Measurements from ENCODE around the gene AGMO. TPM values are rescaled to one million over a fixed set of nuclear protein-coding genes. Genes with fewer than 3 reads are reported as not detected.

The AGMO gene
- total and polyA plus RNA-seq, 2 of the 8 experiments (the other 6 are each of a cell fraction or from before 2014, with no cell fraction given), result 0.22 to 0.45 TPM

DNA sequence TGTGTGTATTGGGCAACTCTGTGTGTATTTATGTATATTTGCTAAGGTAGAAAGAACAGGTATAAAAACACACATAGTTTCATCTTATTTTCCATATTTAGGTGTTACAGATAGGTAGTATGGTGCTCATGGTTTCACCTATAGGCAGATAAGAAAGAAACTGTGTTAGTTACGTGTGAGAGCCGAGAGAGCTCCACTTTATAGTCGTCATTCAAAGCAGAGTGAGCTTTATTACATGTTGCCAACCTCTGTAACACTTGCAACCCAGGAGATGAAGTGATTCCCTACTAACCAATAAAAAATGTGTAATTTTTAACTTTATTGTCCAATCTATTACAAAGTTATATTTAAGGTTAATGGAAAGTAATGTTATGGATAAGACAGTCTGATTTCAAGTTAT, 121.3 kb downstream of the AGMO start (continued):
- TF ChIP-seq KDM5A (IDR thresholded peaks at IDR 0.05; ENCODE audit: low read length), result no peak
- TF ChIP-seq ZNF274 (IDR thresholded peaks at IDR 0.05; ENCODE audit: borderline replicate concordance, extremely low read depth, low read length), result no peak
- TF ChIP-seq, protein P1, sequence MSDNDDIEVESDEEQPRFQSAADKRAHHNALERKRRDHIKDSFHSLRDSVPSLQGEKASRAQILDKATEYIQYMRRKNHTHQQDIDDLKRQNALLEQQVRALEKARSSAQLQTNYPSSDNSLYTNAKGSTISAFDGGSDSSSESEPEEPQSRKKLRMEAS (IDR thresholded peaks at IDR 0.05), result no peak
